GM19438 (cell line): Measurements from ENCODE around the gene DLG2.

ENCODE experiments used
- ATAC-seq: cut with Tn5 transposase; IDR thresholded peaks from one replicate; pipeline ENCODE4 v1.9.1; 2021; ENCODE audit warnings: low read depth; ENCODE audit not compliant: unreplicated experiment

Gene DLG2

GRCh38 chr11:83933008-83933407 is 1694.1 kb downstream of the DLG2 start:
- no peak for ATAC-seq

DNA sequence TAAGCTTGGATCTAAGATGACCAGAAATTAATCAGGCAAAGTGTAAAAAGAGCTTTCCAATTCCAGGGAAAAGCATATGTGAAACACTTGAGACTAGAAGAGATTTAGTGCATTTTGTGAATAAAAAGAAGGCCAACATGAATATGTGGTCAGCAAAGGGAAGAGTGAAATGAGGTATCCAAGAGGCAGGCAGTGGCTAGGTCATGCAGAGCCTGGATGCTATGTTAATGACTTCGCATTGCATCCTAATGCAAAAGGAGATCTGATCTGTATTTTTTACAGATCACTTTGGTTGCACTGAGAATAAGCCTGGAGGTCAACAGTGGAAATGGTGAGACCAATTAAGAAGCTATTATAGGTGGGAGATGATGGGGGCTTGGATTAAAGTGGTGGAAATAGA is 1699.7 kb downstream of the DLG2 start:
- ATAC-seq, result no peak

DNA sequence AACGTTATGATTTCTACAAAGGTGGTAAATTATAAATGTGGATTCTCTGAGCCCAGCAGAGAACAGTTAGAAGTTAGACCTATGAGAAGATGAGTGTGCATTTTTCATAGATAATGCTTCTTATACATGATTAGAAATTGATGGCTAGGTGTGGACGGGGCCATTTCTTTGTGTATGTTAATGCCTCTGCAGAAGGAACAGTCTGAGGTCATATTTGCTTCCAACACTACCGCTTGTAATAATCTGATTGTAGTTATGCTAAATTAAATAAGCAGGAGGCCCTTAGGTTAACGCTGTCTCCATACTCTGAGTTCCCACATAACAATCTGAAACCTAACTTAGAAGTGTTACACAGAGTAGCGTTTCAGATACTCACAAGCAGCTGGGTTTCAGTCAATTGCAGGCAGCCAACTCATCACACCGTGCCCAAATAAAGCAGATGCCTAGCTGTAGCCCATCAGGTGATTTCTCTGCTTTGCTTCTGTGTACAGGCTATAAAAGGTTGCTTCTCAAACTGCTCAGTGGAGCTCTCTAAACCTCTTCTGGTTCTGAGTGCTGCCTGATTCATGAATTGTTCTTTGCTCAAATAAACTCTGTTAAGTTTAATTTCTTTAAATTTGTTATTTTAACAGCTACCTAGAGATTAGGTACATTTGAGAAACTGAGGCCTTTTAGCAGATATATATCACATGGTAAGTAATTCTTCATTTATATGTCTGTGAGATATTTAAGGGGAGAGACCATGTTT is 1702.2 kb downstream of the DLG2 start:
- ATAC-seq, result no peak

- ATAC-seq, result no peak
These were observed 1703.2 kb downstream of the DLG2 start for GRCh38 chr11:83923961-83924360.

GRCh38 chr11:83922953-83923352 is 1704.2 kb downstream of the DLG2 start:
- no peak for ATAC-seq

DNA sequence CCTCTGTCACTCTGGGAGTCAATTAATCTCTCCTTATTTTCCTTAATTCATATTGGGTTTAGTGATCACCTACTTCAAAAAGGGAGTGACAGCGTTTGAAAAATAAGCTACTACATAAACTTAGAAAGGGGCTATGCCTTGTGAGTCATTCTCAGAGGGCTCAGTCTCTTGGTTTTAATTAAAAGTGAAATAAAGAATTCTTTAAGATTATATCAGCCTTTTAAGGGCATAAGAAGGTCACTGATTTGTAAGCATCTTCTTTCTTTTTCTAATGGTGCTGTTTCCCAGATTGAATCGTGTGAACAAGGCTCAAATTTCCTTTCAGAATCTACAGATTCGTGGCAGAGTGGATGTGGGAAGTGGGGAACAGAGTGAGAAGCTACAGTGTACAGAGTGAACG is 1704.8 kb downstream of the DLG2 start:
- no peak for ATAC-seq

- ATAC-seq, result no peak
These were observed 1705.5 kb downstream of the DLG2 start for GRCh38 chr11:83921447-83922192.

- no peak for ATAC-seq
These were observed 1708.7 kb downstream of the DLG2 start for GRCh38 chr11:83918476-83918875.

GRCh38 chr11:83914995-83915394 is 1712.1 kb downstream of the DLG2 start:
- no peak for ATAC-seq

GRCh38 chr11:83909579-83910534 is 1717.3 kb downstream of the DLG2 start:
- no peak for ATAC-seq

DNA sequence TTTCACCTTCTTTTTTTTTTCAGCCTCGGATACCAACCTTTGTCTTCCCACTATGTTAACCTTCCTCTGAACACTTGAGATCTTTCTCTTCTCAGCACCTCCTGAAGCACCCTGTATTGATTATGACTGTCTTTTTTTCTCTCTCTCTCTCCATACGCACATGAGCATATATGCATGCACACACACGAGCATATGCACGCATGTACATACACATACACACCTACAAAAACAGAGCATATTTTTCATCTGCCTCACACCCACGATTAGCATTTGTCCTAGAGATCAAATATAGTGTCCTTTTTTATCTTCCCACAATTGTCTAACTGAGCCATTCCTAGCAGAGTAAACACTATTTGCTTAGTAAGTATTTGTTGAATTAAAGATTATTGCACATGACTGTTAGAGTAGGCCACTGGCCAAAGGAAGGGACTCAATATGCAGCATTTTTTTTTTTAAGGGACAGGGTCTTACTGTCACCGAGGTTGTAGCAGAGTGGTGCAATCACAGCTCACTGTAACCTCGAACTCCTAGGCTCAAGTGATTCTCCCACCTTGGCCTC is 1718.8 kb downstream of the DLG2 start:
- ATAC-seq, result no peak

- ATAC-seq, result no peak
These were observed 1731.6 kb downstream of the DLG2 start for GRCh38 chr11:83895516-83895915.

GRCh38 chr11:83881428-83881827 is 1745.7 kb downstream of the DLG2 start:
- ATAC-seq, result no peak

DNA sequence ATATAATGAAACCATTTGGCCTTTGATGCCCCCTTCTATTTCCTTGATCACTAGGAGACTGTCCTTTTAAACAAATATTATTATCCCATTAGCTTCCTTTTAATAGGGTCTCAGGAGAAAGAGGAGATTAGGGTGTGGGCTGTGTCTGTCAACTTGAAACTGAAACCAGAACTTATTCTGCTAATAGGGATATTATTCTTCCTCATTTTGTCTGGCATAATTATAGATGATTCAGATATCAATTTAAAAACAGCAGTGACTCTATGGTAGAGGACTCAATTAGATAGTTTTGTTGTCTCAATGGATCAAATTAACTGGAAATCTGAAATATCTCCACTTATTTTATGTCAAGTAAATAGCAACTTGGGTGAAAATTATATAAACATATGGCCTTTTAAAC is 1756.1 kb downstream of the DLG2 start:
- no peak for ATAC-seq

- ATAC-seq, result no peak
These were observed 1760.5 kb downstream of the DLG2 start for GRCh38 chr11:83866655-83867054.

DNA sequence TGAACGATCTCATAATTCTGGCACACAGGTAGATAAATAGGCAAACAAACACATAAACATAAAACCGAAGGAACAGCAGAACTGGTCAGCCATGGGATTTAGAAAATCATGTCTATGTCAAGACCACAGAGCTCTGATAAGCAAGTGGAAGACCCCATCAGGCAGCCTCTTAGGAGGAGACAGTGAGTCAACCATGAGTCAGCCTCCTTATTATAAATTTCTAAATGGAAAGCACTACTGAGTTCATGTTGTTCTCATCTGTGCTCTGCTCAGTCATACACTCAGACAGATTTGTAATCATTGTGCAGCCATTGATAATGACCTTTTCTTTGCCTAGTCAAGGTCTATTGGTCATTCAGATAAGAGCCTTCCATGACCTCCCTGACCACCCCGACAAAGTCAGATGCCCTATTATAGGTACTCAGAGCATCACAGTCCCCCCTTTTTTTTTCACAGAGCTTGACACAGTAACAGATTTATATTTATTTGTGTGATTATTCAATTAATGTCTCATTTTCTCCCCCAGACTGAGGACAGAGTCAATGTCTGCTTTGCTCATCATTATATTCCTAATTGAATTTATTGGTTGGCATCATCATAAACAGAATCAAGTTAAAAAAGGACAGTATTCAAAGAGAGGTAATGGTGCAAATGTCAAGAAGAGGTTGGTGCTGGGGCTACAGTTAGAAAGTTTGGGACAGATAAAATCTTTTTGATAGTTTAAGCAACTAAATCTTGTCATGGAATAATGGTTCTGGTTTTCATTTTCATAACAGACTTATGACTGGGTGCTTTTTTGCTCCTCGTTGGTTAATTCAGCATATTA is 1761.3 kb downstream of the DLG2 start:
- no peak for ATAC-seq

GRCh38 chr11:83864412-83865057 is 1762.6 kb downstream of the DLG2 start:
- no peak for ATAC-seq

- ATAC-seq, result no peak
These were observed 1763.9 kb downstream of the DLG2 start for GRCh38 chr11:83863272-83863671.

GRCh38 chr11:83862691-83863090 is 1764.5 kb downstream of the DLG2 start:
- ATAC-seq, result no peak
